ENCODE measurements around the gene SCCPDH.

Gene SCCPDH

GRCh38 chr1:246755419-246755818, 31.2 kb downstream of the SCCPDH start:
- DNase-seq, result no peak

DNA sequence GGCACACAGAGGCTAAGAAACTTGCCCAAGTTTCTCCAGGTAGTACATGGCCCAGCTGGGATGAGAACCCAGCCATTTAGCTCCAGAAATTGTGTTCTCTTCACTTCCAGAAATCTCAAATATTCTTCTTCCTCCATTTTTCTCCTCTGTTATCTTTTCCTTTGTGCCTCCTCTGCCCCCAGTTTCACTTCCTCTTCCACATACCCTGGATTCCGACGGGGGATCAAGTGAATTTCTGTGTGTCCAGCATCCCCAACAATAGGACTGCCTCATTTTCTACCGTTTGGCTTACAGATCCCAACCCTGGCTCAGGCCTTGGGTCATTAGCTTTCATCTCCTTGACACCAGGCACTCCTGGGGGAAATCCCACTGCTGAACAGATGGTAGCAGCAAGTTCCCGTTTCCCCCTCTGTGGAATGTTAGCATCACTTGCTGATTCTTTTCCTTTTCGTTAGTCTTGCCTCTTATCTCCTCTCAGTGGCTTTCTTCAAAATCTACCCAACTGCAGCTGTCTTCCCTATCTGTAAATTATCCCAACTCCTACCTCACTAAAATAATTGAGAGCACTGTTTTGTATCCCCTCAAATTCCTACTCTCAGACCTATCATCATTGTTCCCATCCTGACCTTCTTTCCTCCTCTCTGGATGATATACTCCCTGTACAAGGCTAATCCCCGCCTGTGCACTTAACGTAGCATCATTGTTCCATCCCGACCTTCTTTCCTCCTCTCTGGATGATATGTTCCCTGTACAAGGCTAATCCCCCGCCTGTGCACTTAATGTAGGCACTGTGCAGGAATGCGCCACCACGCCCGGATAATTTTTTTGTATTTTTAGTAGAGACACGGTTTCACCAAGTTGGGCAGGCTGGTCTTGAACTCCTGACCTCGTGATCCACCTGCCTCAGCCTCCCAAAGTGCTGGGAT, 36.5 kb downstream of the SCCPDH start:
- no peak for DNase-seq

DNA sequence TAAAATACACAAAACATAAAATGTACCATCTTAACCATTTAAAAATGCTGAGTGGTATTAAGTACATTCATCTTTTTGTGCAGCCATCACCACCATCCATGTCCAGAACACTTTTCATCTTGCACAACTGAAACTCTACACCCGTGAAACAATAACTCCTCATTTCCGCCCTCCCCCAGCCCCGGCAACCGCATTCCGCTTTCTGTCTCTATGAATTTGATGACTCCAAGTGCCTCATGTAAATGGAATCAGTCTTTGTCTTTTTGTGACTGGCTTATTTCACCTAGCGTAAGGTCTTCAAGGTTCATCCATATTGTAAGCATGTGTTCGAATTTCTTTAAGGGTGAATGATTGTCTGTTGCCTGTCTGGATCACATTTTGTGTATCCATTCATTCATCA, 37.2 kb downstream of the SCCPDH start:
- DNase-seq, result no peak

GRCh38 chr1:246765521-246765920, 41.3 kb downstream of the SCCPDH start:
- DNase-seq, result no peak

- DNase-seq, result no peak
These were observed 44.3 kb downstream of the SCCPDH start for GRCh38 chr1:246768403-246769020.

GRCh38 chr1:246769306-246769705, 45.1 kb downstream of the SCCPDH start:
- DNase-seq, result no peak

DNA sequence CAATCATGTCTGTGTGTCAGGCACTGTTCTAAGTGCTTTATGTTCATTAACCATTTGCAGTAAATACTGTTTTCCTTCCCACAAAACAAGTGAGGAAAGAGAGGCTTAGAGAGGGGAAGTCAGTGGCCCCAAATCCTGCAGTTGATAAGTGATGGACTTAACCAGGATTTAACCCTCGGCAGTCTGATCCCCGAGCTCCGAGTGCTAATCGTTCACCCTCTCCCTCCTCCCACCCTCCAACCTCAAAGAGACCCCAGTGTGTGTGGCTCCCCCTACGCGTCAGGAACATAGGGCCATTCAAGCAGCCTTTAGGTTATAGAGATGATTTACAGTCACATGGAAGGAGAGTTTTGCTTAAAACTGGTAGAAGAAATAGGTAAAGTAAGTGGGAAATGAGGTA, 47.2 kb downstream of the SCCPDH start:
- no peak for DNase-seq

GRCh38 chr1:246772686-246773085, 48.5 kb downstream of the SCCPDH start:
- no peak for DNase-seq

GRCh38 chr1:246773213-246773641, 49.0 kb downstream of the SCCPDH start:
- DNase-seq, result no peak

- no peak for DNase-seq
These were observed 51.5 kb downstream of the SCCPDH start for GRCh38 chr1:246775531-246776385.

- no peak for DNase-seq
These were observed 52.7 kb downstream of the SCCPDH start for GRCh38 chr1:246776923-246777322.

DNA sequence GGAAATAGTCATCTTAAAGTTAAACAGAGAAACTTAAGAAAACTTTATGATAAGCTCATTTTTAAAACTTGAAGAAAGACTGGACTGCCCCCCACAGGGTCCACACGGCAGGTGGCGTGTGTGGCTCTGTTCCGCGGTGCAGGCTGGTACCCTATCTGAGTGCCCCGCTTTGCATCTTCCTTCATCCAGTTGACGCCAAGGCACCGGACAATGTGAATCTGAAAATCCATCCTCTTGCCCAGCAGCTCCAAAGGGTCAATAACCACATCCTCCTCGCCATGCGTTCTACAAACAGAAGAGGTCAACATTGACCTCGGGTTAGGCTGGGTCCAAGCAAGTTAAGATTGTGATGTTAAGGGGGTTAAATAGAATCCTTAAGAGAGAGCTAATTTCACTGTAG, 54.5 kb downstream of the SCCPDH start:
- no peak for DNase-seq

DNA sequence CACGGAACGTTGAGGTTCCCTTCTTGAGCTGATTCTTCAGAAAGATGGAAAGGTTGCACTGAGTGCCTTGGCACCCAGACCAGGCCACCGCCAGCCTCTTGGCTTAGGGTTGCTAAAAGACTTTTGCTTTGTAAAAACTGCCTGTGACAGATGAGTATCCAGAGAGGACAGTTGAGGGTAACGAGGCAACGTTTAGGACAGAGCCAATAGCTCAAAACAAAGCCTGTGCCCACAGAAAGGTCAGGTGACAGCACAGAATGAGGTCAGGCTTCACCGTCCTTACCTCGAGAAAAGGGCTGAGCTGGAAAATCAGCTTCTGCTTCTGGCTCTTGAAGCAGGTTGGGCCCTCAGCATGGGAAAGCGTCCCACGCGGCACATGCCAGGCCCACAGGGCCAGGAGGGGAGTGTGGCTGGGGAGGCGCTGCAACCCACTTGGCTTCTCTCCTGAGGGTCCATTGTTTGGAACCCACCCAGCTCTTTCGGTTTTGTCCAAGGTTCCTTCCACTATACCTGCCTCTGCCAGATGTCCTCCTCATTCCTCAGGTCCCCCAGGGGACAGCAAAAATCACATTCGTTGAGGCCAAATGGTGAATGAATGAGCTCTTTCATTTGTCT, 55.5 kb downstream of the SCCPDH start:
- DNase-seq, result no peak

GRCh38 chr1:246780264-246780663, 56.1 kb downstream of the SCCPDH start:
- no peak for DNase-seq

- no peak for DNase-seq
These were observed 57.0 kb downstream of the SCCPDH start for GRCh38 chr1:246781212-246781611.

GRCh38 chr1:246782120-246782900, 58.1 kb downstream of the SCCPDH start:
- no peak for DNase-seq

DNA sequence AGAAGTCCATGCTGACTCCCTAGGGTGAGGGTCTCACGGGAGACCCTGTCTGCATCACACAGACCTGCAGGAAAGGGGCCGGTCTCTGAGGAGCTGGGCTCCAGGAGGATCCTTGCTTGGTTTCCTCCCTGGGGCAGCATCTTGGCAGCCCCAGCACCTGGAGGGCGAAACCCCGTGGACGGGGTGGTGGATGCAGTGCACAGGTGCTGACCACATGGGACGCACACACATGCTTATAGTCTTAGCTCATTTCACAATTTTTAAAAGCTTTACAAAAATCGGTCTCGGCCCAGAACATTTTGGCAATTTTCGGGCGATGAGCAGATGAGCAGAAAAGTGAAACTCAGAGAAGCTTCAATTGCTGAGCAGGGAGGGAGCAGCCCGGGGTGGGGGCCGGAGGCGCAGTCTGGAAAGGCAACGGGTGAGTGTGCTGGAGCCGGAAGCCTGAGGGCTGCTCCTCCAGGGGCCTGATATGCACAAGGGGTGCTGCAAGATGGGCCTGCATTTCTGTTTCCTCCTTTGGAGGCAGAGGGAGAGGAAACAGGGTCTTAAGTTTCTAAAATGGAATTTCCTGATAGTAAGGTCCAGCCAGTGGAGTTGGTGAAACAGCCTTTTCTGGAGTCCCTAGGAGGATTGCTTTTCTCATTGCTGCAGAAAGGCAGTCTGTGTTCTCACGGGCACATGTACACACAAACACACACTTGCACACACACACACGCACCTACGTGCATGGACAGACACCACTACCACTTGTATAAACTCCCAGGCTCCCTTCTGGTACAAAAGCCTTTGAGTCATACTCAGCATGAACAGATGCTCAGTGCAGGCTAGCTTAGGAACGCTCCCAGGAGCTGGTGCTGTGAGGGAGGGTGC, 60.6 kb downstream of the SCCPDH start:
- no peak for DNase-seq

DNA sequence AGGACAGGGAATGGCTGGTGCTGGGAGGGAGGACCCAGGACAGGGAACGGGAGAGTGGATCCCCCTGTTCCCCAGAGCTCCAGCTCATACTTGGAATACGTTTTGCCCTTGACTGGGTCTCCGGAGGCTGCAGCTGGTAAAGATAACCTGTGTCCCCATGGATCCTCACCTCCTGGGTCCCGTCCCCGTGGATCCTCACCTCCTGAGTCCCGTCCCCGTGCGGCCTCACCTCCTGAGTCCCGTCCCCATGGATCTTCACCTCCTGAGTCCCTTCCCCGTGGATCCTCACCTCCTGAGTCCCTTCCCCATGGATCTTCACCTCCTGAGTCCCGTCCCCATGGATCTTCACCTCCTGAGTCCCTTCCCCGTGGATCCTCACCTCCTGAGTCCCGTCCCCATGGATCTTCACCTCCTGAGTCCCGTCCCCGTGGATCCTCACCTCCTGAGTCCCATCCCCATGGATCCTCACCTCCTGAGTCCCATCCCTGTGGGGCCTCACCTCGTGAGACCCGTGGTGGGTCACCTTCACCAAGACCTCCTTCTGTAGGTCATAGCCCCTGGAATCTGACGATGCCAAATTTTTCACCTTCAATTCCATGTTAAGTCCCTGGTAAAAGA, 61.4 kb downstream of the SCCPDH start:
- DNase-seq, result peak; percentile 4

GRCh38 chr1:246786606-246787238, 62.5 kb downstream of the SCCPDH start:
- DNase-seq, result no peak
